Kidney (tissue), 14 donors: ENCODE data around the gene ANKRD65. TPM values are rescaled to one million over a fixed set of nuclear protein-coding genes. Genes with fewer than 3 reads are reported as not detected.

ENCODE experiments used
- DNase-seq, 5 donors: peaks; one replicate each; pipeline ENCODE4 v3.0.0-alpha.2; 2013 to 2020
- FAIRE-seq: peaks from 2 replicates; lab custom pipeline; 2012; peaks lifted over from hg19 to GRCh38; lab: Jason Lieb, UNC
- H3K27ac ChIP-seq, 2 donors: one replicate each; pipeline ENCODE4 v1.7.0; 2013; ENCODE audit warnings: low read depth in 2 of 2, low read length in 2 of 2, inconsistent platforms in 1 of 2
- H3K27me3 ChIP-seq: one replicate; pipeline ENCODE4 v1.7.1; 2013; ENCODE audit warnings: low read length, inconsistent platforms; ENCODE audit not compliant: control insufficient read depth, insufficient read depth
- H3K36me3 ChIP-seq, 3 donors: one replicate each; pipeline versions ENCODE4 v1.7.0 to v1.7.1; 2013; ENCODE audit warnings: low read length in 3 of 3, control low read depth in 1 of 3, inconsistent platforms in 1 of 3; ENCODE audit not compliant: insufficient read depth in 3 of 3, control insufficient read depth in 2 of 3
- H3K4me1 ChIP-seq, 3 donors: one replicate each; pipeline versions ENCODE4 v1.7.0 to v1.7.1; 2013; ENCODE audit warnings: low read length in 3 of 3, inconsistent platforms in 1 of 3, low read depth in 1 of 3; ENCODE audit not compliant: control insufficient read depth in 2 of 3, insufficient read depth in 2 of 3
- H3K4me3 ChIP-seq, 3 donors: one replicate each; pipeline versions ENCODE4 v1.7.0 to v1.8.1; 2013; ENCODE audit warnings: low read length in 3 of 3, control low read depth in 1 of 3, inconsistent platforms in 1 of 3
- H3K9ac ChIP-seq, 3 donors: one replicate each; pipeline versions ENCODE4 v1.7.0 to v1.7.1; 2013; ENCODE audit warnings: low read length in 3 of 3, control low read depth in 1 of 3, inconsistent platforms in 1 of 3
- H3K9me3 ChIP-seq, 3 donors: one replicate each; pipeline versions ENCODE4 v1.7.0 to v1.7.1; 2013; ENCODE audit warnings: low read length in 3 of 3, control low read depth in 1 of 3, inconsistent platforms in 1 of 3; ENCODE audit not compliant: control insufficient read depth in 2 of 3, insufficient read depth in 1 of 3
- intact Hi-C: fragments of 100-400 bp; cut with DNase I; formaldehyde crosslinking; loops from one replicate; pipeline ENCODE4 v1.11.1; 2022
- polyA plus RNA-seq: library from polyadenylated mRNA; stranded (reverse); fragments of 350-450 nt; fragmentation: Illumina TruSeq; extraction: RNeasy Lipid Tissue Mini Kit (QIAGEN cat#74804); gene quantifications from one replicate; pipeline ENCODE4 v1.2.3, GENCODE V29; 2014; ENCODE audit warnings: low read depth, low replicate concordance; ENCODE audit not compliant: insufficient read depth
- total RNA-seq: library from RNA; stranded (reverse); fragmentation: NEBNext Ultra II Directional; extraction: Animal tissue kit (Norgen Biotek cat#: 25700); gene quantifications from one replicate; pipeline ENCODE4 v1.2.1, GENCODE V29; 2021
- TF ChIP-seq, protein P1 (sequence below): IDR thresholded peaks from 3 replicates; pipeline ENCODE4 v1.5.1; 2012; ENCODE audit warnings: mild to moderate bottlenecking, moderate library complexity, borderline replicate concordance; ENCODE audit not compliant: insufficient read depth; ENCODE audit errors: extremely low read depth
- donor health status: control.
- donor health status: control.
- donor health status: control.
- donor health status: control.
- donor health status: control.
- donor health status: DM: yes; HTN: yes; CAD: no.
- donor health status: Normal renal cell carcinoma (clear cell type).

ANKRD65 gene
- total and polyA plus RNA-seq, 2 donors from 2014 or later, result 5.2 to 7.1 TPM

DNA sequence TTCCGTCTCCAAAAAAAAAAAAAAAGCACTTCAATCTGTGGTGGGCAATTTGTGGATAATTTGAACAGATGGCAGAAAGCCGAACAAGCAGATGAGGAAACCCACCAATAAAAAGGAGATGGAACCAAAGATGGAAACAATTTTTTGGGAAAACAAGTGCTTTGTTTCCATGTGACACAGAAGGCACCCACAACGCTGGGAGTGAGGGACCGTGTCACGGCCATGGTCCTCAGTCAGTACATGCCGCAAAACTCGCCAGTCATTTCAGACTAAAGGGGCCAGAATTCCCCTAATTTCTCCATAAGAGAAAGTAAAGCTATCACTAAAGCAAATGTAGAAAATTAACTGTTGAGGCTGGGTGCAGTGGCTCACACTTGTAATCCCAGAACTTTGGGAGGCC lies 27.0 kb downstream of the ANKRD65 start:
- Histone ChIP-seq H3K27me3 (no peaks in the 10 kb centered on the region), H3K9ac (no peak overlapping the region), H3K4me1 (peaks cover 0 to 11% (median 7%) of the 10 kb centered on the region in 3 donors), H3K27ac (no peak overlapping the region), H3K36me3 (peaks cover 22 to 62% (median 49%) of the 10 kb centered on the region in 3 donors), H3K4me3 (no peak overlapping the region), H3K9me3 (no peaks in the 10 kb centered on the region)
- FAIRE-seq, result no peak
- intact Hi-C loops, result no loop called here
- TF ChIP-seq, protein P1, sequence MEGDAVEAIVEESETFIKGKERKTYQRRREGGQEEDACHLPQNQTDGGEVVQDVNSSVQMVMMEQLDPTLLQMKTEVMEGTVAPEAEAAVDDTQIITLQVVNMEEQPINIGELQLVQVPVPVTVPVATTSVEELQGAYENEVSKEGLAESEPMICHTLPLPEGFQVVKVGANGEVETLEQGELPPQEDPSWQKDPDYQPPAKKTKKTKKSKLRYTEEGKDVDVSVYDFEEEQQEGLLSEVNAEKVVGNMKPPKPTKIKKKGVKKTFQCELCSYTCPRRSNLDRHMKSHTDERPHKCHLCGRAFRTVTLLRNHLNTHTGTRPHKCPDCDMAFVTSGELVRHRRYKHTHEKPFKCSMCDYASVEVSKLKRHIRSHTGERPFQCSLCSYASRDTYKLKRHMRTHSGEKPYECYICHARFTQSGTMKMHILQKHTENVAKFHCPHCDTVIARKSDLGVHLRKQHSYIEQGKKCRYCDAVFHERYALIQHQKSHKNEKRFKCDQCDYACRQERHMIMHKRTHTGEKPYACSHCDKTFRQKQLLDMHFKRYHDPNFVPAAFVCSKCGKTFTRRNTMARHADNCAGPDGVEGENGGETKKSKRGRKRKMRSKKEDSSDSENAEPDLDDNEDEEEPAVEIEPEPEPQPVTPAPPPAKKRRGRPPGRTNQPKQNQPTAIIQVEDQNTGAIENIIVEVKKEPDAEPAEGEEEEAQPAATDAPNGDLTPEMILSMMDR, result no peak
- DNase-seq, result peak in 1 of 5 donors; percentile 3

DNA sequence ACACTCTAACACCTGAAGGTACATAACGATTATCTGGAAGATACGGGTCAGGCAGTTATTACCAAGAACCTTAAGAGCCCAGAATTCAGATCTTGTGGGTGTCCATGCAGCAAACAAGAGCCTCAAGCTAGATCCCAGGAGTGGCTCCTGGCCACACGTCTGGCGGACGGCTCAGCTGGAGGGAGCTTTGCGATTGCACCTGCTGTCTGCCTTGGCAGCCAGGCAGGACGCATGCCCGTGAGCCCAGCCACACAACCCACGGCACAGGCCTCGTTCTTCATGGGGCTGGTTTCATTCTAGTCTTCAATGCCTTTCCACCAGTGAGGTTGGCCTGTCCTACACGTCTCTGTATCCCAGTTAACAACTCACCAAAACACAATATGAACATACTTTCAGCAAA lies 27.6 kb downstream of the ANKRD65 start:
- TF ChIP-seq, protein P1, result no peak
- no peaks in the 10 kb centered on the region for H3K27me3 ChIP-seq
- FAIRE-seq, result no peak
- H3K27ac ChIP-seq, result no peak overlapping the region
- intact Hi-C loops, result no loop called here
- no peak overlapping the region for H3K9ac ChIP-seq
- no peak overlapping the region for H3K4me3 ChIP-seq
- peaks cover 0 to 11% (median 7%) of the 10 kb centered on the region in 3 donors for H3K4me1 ChIP-seq
- peaks cover 22 to 65% (median 49%) of the 10 kb centered on the region in 3 donors for H3K36me3 ChIP-seq
- DNase-seq, result peak in 1 of 5 donors; percentile 40
- H3K9me3 ChIP-seq, result no peaks in the 10 kb centered on the region

- H3K27ac ChIP-seq, result no peak overlapping the region
- no peak overlapping the region for H3K9ac ChIP-seq
- peaks cover 0 to 7% (median 5%) of the 10 kb centered on the region in 3 donors for H3K4me1 ChIP-seq
- H3K27me3 ChIP-seq, result no peaks in the 10 kb centered on the region
- DNase-seq (peak in 1 of 5 donors; percentile 61), FAIRE-seq (no peak)
- intact Hi-C loops, result no loop called here
- H3K4me3 ChIP-seq, result no peak overlapping the region
- TF ChIP-seq, protein P1, result no peak
- H3K9me3 ChIP-seq, result no peaks in the 10 kb centered on the region
- peaks cover 22 to 68% (median 49%) of the 10 kb centered on the region in 3 donors for H3K36me3 ChIP-seq
Observed at GRCh38 chr1:1393014-1393413, 28.1 kb downstream of the ANKRD65 start.

GRCh38 chr1:1391225-1391624 lies 29.9 kb downstream of the ANKRD65 start:
- H3K9ac ChIP-seq, result no peak overlapping the region
- TF ChIP-seq, protein P1, result no peak
- H3K36me3 ChIP-seq, result peaks cover 15 to 74% (median 51%) of the 10 kb centered on the region in 3 donors
- no peak overlapping the region for H3K27ac ChIP-seq
- DNase-seq (peak in 1 of 5 donors; percentile 47), FAIRE-seq (no peak)
- no peaks in the 10 kb centered on the region for H3K27me3 ChIP-seq
- no peaks in the 10 kb centered on the region for H3K9me3 ChIP-seq
- peaks cover 0 to 3% (median 0%) of the 10 kb centered on the region in 3 donors for H3K4me1 ChIP-seq
- intact Hi-C loops, result no loop called here
- H3K4me3 ChIP-seq, result no peak overlapping the region
